Tibial nerve (tissue), 4 donors: ENCODE measurements around the gene FBXL2. TPM values are rescaled to one million over a fixed set of nuclear protein-coding genes. Genes with fewer than 3 reads are reported as not detected.

Experiments used
- DNase-seq, 2 donors: peaks; one replicate each; pipeline ENCODE4 v3.0.0-alpha.2; 2019; ENCODE audit warnings: low spot score in 2 of 2
- H3K27ac ChIP-seq, 4 donors: fragments of 200-600 bp; sonication (generic) in 3 of 4; one replicate each; pipeline ENCODE4 v1.5.1; 2017 to 2019; ENCODE audit warnings: mild to moderate bottlenecking in 1 of 4
- H3K27me3 ChIP-seq, 2 donors: fragments of 200-600 bp; sonication (generic) in 1 of 2; one replicate each; pipeline versions ENCODE4 v1.5.1 to v1.6.0; 2017 to 2019
- H3K36me3 ChIP-seq, 3 donors: fragments of 200-600 bp; sonication (generic); one replicate each; pipeline ENCODE4 v1.5.1; 2018 to 2019
- H3K4me1 ChIP-seq, 4 donors: fragments of 200-600 bp; sonication (generic) in 3 of 4; one replicate each; pipeline ENCODE4 v1.5.1; 2017 to 2019
- H3K4me3 ChIP-seq, 4 donors: fragments of 200-600 bp; sonication (generic) in 3 of 4; one replicate each; pipeline ENCODE4 v1.5.1; 2017 to 2019; ENCODE audit warnings: mild to moderate bottlenecking in 1 of 4, moderate library complexity in 1 of 4
- H3K9me3 ChIP-seq, 4 donors: fragments of 200-600 bp; sonication (generic) in 3 of 4; one replicate each; pipeline ENCODE4 v1.5.1; 2017 to 2019
- CTCF ChIP-seq, 5 experiments: fragments of 200-600 bp in 3 of 5; fragments of 450-650 bp in 2 of 5; sonication (generic) in 3 of 5; IDR thresholded peaks; one replicate each; pipeline ENCODE4 v1.5.1; 2016 to 2019; ENCODE audit warnings: antibody characterized with exemption in 5 of 5, mild to moderate bottlenecking in 3 of 5, moderate library complexity in 2 of 5
- EP300 ChIP-seq, 2 donors: sonication (generic); formaldehyde crosslinking; IDR thresholded peaks; one replicate each; pipeline ENCODE4 v1.6.1; 2017; ENCODE audit warnings: antibody characterized with exemption in 2 of 2, mild to moderate bottlenecking in 1 of 2
- POLR2A ChIP-seq, 2 donors: fragments of 450-650 bp; IDR thresholded peaks; one replicate each; pipeline ENCODE4 v1.6.1; 2017; ENCODE audit warnings: antibody characterized with exemption in 2 of 2, mild to moderate bottlenecking in 2 of 2, moderate library complexity in 2 of 2
- WGBS, 2 donors: methylation state at CpG; one replicate each; pipeline ENCODE4 v1.1.5; 2018; 5-methylcytosine and 5-hydroxymethylcytosine counted together
- total RNA-seq, 4 donors: library from RNA; depleted of rRNA; stranded (reverse); fragments of >200 nt; gene quantifications; one replicate each; pipeline ENCODE4 v1.1.0, GENCODE V29; 2016

Gene FBXL2
- total RNA-seq, 4 donors from 2014 or later, result 14.7 to 21.2 (median 17.2) TPM

GRCh38 chr3:33391255-33391995 lies 114.2 kb downstream of the FBXL2 start:
- Histone ChIP-seq H3K36me3 (peaks cover 0 to 90% (median 0%) of the 10 kb centered on the region in 3 donors), H3K4me3 (no peak overlapping the region), H3K27ac (no peak overlapping the region), H3K27me3 (no peaks in the 10 kb centered on the region), H3K9me3 (no peaks in the 10 kb centered on the region), H3K4me1 (no peaks in the 10 kb centered on the region)
- WGBS, 2 donors, result 90 to 94% methylated on average over 8 of the region's 8 CpGs
- TF ChIP-seq POLR2A (IDR thresholded peaks at IDR 0.05) (no peak), CTCF (IDR thresholded peaks at IDR 0.05) (no peak), EP300 (IDR thresholded peaks at IDR 0.05) (no peak)
- DNase-seq, result no peak

- Histone ChIP-seq H3K4me1 (no peaks in the 10 kb centered on the region), H3K9me3 (no peaks in the 10 kb centered on the region), H3K27ac (no peak overlapping the region), H3K4me3 (no peak overlapping the region), H3K27me3 (no peaks in the 10 kb centered on the region), H3K36me3 (peaks cover 0 to 91% (median 0%) of the 10 kb centered on the region in 3 donors)
- TF ChIP-seq EP300 (IDR thresholded peaks at IDR 0.05) (no peak), CTCF (IDR thresholded peaks at IDR 0.05) (no peak), POLR2A (IDR thresholded peaks at IDR 0.05) (no peak)
- DNase-seq, result no peak
- 88 to 89% methylated on average over 4 of the region's 4 CpGs for WGBS, 2 donors
Measured at GRCh38 chr3:33392144-33392543, 114.9 kb downstream of the FBXL2 start.

GRCh38 chr3:33392703-33393125 lies 115.5 kb downstream of the FBXL2 start:
- H3K4me3 ChIP-seq, result no peak overlapping the region
- H3K9me3 ChIP-seq, result no peaks in the 10 kb centered on the region
- no peaks in the 10 kb centered on the region for H3K27me3 ChIP-seq
- no peak for TF ChIP-seq CTCF (IDR thresholded peaks at IDR 0.05)
- TF ChIP-seq POLR2A (IDR thresholded peaks at IDR 0.05), result no peak
- WGBS, 2 donors, result 40 to 57% methylated on average over 4 of the region's 4 CpGs
- H3K27ac ChIP-seq, result no peak overlapping the region
- peaks cover 0 to 90% (median 0%) of the 10 kb centered on the region in 3 donors for H3K36me3 ChIP-seq
- no peaks in the 10 kb centered on the region for H3K4me1 ChIP-seq
- no peak for DNase-seq

- peaks cover 0 to 95% (median 0%) of the 10 kb centered on the region in 3 donors for H3K36me3 ChIP-seq
Measured at GRCh38 chr3:33394403-33395054, 117.3 kb downstream of the FBXL2 start.

More at GRCh38 chr3:33394403-33395054, 117.3 kb downstream of the FBXL2 start:
- Histone ChIP-seq H3K9me3 (no peaks in the 10 kb centered on the region), H3K4me3 (no peak overlapping the region), H3K27ac (no peak overlapping the region), H3K27me3 (no peaks in the 10 kb centered on the region), H3K4me1 (no peaks in the 10 kb centered on the region)
- TF ChIP-seq POLR2A (IDR thresholded peaks at IDR 0.05) (no peak), CTCF (IDR thresholded peaks at IDR 0.05) (no peak), EP300 (IDR thresholded peaks at IDR 0.05) (no peak)
- 83 to 88% methylated on average over 1 of the region's 1 CpG for WGBS, 2 donors
- no peak for DNase-seq
